ENCODE data around the gene LRRC40. TPM values are rescaled to one million over a fixed set of nuclear protein-coding genes. Genes with fewer than 3 reads are reported as not detected.
"Not testable (repeated sequence)": the region's sequence is repeated elsewhere in the genome, so short reads cannot be mapped to it uniquely, and the experiment has no call there.

LRRC40 gene
- total RNA-seq, 1 donor from 2014 or later, result 22.6 TPM

DNA sequence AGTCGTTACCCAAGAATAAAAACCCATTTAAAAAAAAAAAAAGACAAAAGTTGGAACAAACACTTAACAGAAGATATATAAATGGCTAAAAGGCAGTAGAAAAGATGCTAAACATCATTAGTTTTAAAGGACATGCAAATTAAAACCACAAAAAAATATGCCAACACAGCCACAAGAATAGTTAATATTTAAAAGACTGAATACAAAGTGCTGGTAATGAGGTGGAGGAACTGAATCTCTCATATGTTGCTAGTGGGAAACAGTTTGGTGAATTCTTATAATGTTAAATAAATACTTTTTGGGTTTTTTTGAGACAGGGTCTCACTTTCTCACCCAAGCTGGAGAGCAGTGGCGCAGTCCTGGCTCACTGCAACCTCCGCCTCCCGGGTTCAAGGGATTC lies 10.0 kb downstream of the LRRC40 start:
- Mint-ChIP-seq H3K27ac (no peak overlapping the region), H3K9me3 (peaks cover 5% of the 10 kb centered on the region), H3K27me3 (ENCODE audit: insufficient read depth) (no peaks in the 10 kb centered on the region), H3K36me3 (ENCODE audit: low read depth) (no peaks in the 10 kb centered on the region), H3K4me3 (no peak overlapping the region), H3K4me1 (ENCODE audit: low read depth) (no peaks in the 10 kb centered on the region)
- intact Hi-C loops (cut with micrococcal nuclease), result no loop called here
- no peak for DNase-seq (ENCODE audit: low spot score)

DNA sequence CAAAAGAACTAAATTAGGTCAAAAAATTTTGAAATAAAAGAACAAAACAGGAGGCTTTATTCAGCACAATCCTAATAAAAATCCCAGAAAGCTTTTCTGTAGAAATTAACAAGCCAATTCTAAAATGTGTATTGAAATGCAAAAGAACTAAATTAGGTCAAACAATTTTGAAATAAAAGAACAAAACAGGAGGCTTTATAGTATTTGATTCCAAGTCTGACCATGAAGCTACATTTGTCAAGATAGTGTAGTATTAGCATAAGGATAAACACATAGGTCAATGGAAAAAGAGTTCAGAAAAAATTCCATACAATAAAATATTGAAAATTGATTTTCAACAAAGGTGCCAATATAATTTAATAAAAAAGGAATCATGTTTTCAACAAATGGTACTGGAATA lies 10.8 kb downstream of the LRRC40 start:
- Mint-ChIP-seq H3K36me3 (ENCODE audit: low read depth) (no peaks in the 10 kb centered on the region), H3K27me3 (ENCODE audit: insufficient read depth) (no peaks in the 10 kb centered on the region)
- DNase-seq (ENCODE audit: low spot score), result no peak

DNA sequence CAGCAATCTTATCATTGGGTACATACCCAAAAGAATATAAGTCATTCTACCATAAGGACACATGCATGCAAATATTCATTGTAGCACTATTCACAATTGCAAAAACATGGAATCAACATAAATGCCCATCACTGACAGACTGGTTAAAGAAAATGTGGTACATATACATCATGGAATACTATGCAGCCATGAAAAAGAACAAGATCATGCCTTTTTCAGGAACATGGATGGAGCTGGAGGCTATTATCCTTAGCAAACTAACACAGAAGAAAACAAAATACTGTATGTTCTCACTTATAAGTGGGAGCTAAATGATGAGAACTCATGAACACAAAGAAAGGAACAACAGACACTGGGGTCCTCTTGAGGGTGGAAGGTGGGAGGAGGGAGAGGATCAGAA lies 12.9 kb downstream of the LRRC40 start:
- H3K36me3 Mint-ChIP-seq (ENCODE audit: low read depth); H3K9me3 Mint-ChIP-seq; H3K4me1 Mint-ChIP-seq (ENCODE audit: low read depth); H3K27me3 Mint-ChIP-seq (ENCODE audit: insufficient read depth); DNase-seq (ENCODE audit: low spot score); intact Hi-C loops (cut with micrococcal nuclease); H3K4me3 Mint-ChIP-seq; H3K27ac Mint-ChIP-seq: not testable (repeated sequence)

More for the DNA sequence above, 10.8 kb downstream of the LRRC40 start:
- Mint-ChIP-seq H3K4me1 (ENCODE audit: low read depth) (no peaks in the 10 kb centered on the region), H3K9me3 (peaks cover 5% of the 10 kb centered on the region), H3K27ac (no peak overlapping the region), H3K4me3 (no peak overlapping the region)
- intact Hi-C loops (cut with micrococcal nuclease), result no loop called here

DNA sequence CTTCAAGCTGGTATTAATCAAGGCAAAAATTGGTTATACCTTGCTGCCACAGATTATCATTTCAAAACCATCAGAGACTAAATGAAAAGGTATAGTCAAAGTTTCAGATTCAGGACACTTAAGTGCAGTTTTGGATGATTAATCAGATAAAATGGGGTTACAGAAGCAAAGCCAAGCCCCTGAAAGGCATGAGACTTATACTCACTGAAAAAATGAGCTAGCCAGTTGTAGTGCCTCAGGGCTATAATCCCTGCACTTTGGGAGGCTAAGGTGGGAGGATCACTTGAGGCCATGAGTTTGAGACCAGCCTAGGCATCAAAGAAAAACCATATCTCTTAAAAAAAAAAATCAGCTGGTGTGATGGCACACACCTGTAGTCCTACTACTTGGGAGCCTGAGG lies 15.2 kb downstream of the LRRC40 start:
- Mint-ChIP-seq H3K27ac (no peak overlapping the region), H3K4me1 (ENCODE audit: low read depth) (no peaks in the 10 kb centered on the region), H3K9me3 (peaks cover 5% of the 10 kb centered on the region), H3K4me3 (no peak overlapping the region), H3K27me3 (ENCODE audit: insufficient read depth) (no peaks in the 10 kb centered on the region), H3K36me3 (ENCODE audit: low read depth) (peaks cover 7% of the 10 kb centered on the region)
- intact Hi-C loops (cut with micrococcal nuclease), result no loop called here
- DNase-seq (ENCODE audit: low spot score), result no peak

DNA sequence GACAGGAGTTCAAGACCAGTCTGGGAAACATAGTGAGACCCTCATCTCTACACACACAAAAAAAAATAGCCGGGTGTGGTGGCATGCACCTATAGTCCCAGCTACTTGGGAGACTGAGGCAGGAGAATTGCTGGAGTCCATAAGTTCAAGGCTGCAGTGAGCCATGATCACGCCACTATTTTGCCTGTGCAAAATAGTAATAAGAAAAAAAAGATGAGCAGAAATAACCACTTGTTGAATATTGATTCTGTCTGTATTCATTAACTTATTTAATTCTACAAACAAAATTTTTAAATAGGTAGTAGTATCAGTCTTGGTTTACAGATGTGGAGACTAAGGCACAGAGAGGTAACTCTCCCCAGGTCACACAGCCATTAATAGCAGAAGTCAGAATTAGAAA lies 16.9 kb downstream of the LRRC40 start:
- Mint-ChIP-seq H3K4me3 (no peak overlapping the region), H3K27me3 (ENCODE audit: insufficient read depth) (no peaks in the 10 kb centered on the region), H3K36me3 (ENCODE audit: low read depth) (peaks cover 10% of the 10 kb centered on the region), H3K27ac (no peak overlapping the region), H3K9me3 (peaks cover 5% of the 10 kb centered on the region), H3K4me1 (ENCODE audit: low read depth) (no peaks in the 10 kb centered on the region)
- intact Hi-C loops (cut with micrococcal nuclease), result no loop called here
- DNase-seq (ENCODE audit: low spot score), result no peak

DNA sequence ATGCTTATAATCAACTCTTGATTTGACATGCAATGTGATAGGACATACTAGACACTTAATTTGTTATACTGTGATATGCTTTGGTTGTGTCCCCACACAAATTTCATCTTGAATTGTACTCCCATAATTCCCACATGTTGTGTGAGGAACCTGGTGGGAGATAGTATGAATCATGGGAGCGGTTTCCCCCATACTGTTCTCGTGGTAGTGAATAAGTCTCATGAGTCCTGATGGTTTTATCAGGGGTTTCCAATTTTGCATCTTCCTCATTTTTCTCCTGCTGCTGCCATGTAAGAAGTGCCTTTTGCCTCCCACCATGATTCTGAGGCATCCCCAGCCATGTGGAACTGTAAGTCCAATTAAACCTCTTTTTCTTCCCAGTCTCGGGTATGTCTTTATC lies 20.2 kb downstream of the LRRC40 start:
- intact Hi-C loops (cut with micrococcal nuclease), result loop anchor here (1.0 kb wide), 1 partner anchor 15 kb away; no protein-coding TSS in a partner anchor
- not testable (repeated sequence) for H3K4me1 Mint-ChIP-seq (ENCODE audit: low read depth); H3K27ac Mint-ChIP-seq; DNase-seq (ENCODE audit: low spot score); H3K27me3 Mint-ChIP-seq (ENCODE audit: insufficient read depth); H3K9me3 Mint-ChIP-seq; H3K4me3 Mint-ChIP-seq
- peaks cover 14% of the 10 kb centered on the region for H3K36me3 Mint-ChIP-seq (ENCODE audit: low read depth)

DNA sequence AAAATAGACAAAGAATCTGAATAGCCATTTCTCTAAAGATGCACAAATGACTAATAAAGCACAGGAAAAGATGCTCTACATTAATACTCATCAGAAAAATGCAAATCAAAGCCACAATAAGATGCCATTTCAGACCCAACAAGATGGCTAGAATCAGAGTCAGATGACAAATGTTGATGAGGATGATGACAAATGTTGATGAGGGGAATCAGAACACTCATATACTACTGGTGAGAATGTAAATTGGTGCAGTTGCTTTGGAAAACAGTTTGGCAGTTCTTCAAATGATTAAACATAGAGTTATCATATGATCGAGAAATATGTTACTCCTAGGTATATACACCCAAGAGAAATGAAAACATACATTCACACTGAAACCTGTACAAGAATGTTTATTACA lies 33.9 kb downstream of the LRRC40 start:
- no peaks in the 10 kb centered on the region for H3K27me3 Mint-ChIP-seq (ENCODE audit: insufficient read depth)

DNA sequence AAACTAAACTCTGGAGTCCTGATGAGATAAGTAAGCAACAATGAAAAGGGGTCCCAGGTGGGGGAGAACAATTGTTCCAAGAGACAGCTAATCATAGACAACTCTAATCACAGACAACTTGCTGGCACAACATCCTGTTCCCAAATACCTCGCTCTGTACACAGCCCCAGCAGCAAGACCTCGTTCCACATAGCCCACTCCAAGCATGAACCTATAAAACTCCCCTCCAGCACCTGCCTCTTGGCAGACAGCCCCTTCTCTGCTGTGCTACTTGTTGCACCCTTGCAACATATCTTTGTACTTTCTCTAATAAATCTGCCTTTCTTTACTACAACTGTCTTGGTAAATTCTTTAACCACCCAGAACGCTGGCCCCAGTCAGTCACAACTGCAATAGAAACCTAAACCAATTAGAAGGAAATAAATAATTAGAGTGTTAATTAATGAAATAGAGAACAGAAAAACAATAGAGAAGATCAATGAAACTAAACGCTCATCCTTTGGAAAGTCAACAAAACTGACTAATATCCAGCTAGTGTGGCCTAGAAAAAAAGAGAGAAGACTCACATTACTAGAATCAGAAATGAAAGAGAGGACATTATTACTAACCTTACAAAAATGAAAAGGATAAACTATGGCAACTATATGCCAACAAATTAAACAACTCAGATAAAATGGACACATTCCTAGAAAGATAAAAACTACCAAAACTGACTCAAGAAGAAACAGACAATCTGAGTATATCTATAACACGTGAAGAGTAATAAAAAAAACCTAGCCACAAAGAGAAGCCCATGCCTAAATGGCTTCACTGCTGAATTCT lies 36.1 kb downstream of the LRRC40 start:
- H3K4me3 Mint-ChIP-seq, result no peak overlapping the region
- H3K27me3 Mint-ChIP-seq (ENCODE audit: insufficient read depth), result no peaks in the 10 kb centered on the region
- no peak for DNase-seq (ENCODE audit: low spot score)
- H3K36me3 Mint-ChIP-seq (ENCODE audit: low read depth), result peaks cover 9% of the 10 kb centered on the region
- intact Hi-C loops (cut with micrococcal nuclease), result no loop called here
- H3K9me3 Mint-ChIP-seq, result no peaks in the 10 kb centered on the region
- H3K4me1 Mint-ChIP-seq (ENCODE audit: low read depth), result peaks cover 14% of the 10 kb centered on the region
- H3K27ac Mint-ChIP-seq, result no peak overlapping the region

More for the DNA sequence above, 33.9 kb downstream of the LRRC40 start:
- no peaks in the 10 kb centered on the region for H3K9me3 Mint-ChIP-seq
- intact Hi-C loops (cut with micrococcal nuclease), result no loop called here
- no peak overlapping the region for H3K4me3 Mint-ChIP-seq
- no peak for DNase-seq (ENCODE audit: low spot score)
- no peak overlapping the region for H3K27ac Mint-ChIP-seq
- H3K36me3 Mint-ChIP-seq (ENCODE audit: low read depth), result peaks cover 8% of the 10 kb centered on the region
- H3K4me1 Mint-ChIP-seq (ENCODE audit: low read depth), result peaks cover 14% of the 10 kb centered on the region

DNA sequence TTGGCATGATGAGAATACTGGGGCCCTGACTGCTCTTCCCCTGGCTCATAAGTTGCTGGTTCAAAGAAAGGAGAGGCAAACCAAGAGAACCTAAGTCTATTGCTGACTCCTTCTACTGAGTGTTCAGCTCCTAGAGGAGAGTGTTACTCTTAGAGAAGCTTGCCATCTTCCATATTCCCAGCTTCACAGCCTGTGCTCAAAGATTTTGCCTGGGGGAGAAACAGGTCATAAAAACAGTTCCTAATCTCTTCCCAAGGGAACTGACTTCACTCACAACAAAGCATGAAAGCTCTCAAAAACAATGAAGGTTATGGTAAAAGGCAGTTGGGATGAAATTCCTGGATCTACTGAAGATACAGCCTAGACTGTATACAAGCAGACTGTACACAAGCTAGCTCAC lies 37.1 kb downstream of the LRRC40 start:
- H3K27ac Mint-ChIP-seq, result no peak overlapping the region
- H3K36me3 Mint-ChIP-seq (ENCODE audit: low read depth), result peaks cover 7% of the 10 kb centered on the region
- H3K9me3 Mint-ChIP-seq, result no peaks in the 10 kb centered on the region

DNA sequence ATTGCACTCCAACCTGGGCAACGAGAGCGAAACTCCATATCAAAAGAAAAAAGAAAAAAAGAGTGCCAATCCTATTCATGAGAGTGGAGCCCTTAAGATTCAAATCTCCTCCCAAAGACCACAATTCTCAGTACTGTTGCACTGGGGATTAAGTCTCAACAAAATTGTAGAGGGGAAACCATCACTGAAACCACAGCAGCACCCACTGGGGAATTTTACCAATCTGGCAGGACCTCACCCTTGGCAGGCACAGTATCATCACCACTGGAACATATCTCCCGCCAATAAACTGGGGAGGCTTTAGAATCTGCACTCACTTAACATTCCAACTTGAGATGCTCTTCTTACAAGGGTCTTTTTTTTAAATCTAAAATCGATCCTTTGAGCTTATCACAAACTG lies 41.0 kb downstream of the LRRC40 start:
- no peaks in the 10 kb centered on the region for H3K27me3 Mint-ChIP-seq (ENCODE audit: insufficient read depth)
- H3K4me3 Mint-ChIP-seq, result no peak overlapping the region
- peaks cover 12% of the 10 kb centered on the region for H3K36me3 Mint-ChIP-seq (ENCODE audit: low read depth)
- no peaks in the 10 kb centered on the region for H3K9me3 Mint-ChIP-seq
- intact Hi-C loops (cut with micrococcal nuclease), result no loop called here
- peaks cover 5% of the 10 kb centered on the region for H3K4me1 Mint-ChIP-seq (ENCODE audit: low read depth)
- no peak overlapping the region for H3K27ac Mint-ChIP-seq
- DNase-seq (ENCODE audit: low spot score), result no peak

More for the DNA sequence above, 37.1 kb downstream of the LRRC40 start:
- H3K4me1 Mint-ChIP-seq (ENCODE audit: low read depth), result peaks cover 14% of the 10 kb centered on the region
- H3K4me3 Mint-ChIP-seq, result no peak overlapping the region
- H3K27me3 Mint-ChIP-seq (ENCODE audit: insufficient read depth), result no peaks in the 10 kb centered on the region
- DNase-seq (ENCODE audit: low spot score), result no peak
- intact Hi-C loops (cut with micrococcal nuclease), result no loop called here

DNA sequence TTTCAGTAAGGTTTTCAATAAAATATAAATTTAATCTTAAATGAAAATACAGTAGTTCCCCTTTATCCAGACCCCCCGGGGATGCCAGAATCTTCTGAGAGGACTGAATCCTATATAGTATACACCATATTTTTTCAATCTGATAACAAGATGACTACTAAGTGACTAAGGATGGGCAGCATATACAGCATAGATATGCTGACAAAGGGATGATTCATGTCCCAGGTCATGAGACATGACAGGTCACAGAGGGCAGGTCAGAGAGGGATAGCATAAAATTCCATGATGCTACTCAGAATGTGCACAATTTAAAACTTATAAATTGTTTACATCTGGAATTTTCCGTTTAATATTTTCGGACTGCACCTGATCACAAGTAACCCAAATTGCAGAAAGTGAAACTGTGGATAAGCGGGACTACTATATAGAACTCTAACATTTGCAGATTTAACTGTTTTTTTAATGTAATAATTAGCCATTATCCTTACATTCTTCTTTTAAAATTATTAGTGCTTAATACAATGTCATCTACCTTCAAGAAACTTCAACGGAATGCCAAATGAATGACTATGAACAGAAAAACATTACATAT lies 48.8 kb downstream of the LRRC40 start:
- Mint-ChIP-seq H3K4me1 (ENCODE audit: low read depth) (no peaks in the 10 kb centered on the region), H3K27me3 (ENCODE audit: insufficient read depth) (no peaks in the 10 kb centered on the region), H3K27ac (no peak overlapping the region), H3K36me3 (ENCODE audit: low read depth) (peaks cover 3% of the 10 kb centered on the region), H3K9me3 (no peaks in the 10 kb centered on the region), H3K4me3 (no peak overlapping the region)
- intact Hi-C loops (cut with micrococcal nuclease), result no loop called here
- DNase-seq (ENCODE audit: low spot score), result no peak

DNA sequence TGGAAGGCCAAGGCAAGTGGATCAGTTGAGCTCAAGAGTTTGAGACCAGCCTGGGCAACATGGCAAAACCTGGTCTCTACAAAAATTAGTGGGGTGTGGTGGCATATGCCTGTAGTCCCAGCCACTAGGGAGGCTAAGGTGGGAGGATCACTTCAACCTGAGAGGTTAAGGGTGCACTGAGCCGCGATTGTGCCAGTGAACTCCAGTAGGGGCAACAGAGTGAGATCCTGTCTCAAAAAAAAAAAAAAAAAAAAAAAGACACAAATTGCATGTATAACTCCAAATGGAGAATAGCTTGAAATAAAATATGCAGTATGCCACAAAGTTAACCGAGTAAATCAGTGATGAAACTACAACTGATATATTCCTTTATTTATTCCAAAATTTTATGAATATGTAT lies 51.6 kb downstream of the LRRC40 start:
- Mint-ChIP-seq H3K27me3 (ENCODE audit: insufficient read depth) (no peaks in the 10 kb centered on the region), H3K4me3 (no peak overlapping the region), H3K9me3 (no peaks in the 10 kb centered on the region), H3K27ac (no peak overlapping the region), H3K36me3 (ENCODE audit: low read depth) (peaks cover 4% of the 10 kb centered on the region), H3K4me1 (ENCODE audit: low read depth) (no peaks in the 10 kb centered on the region)
- DNase-seq (ENCODE audit: low spot score), result no peak
- intact Hi-C loops (cut with micrococcal nuclease), result no loop called here

DNA sequence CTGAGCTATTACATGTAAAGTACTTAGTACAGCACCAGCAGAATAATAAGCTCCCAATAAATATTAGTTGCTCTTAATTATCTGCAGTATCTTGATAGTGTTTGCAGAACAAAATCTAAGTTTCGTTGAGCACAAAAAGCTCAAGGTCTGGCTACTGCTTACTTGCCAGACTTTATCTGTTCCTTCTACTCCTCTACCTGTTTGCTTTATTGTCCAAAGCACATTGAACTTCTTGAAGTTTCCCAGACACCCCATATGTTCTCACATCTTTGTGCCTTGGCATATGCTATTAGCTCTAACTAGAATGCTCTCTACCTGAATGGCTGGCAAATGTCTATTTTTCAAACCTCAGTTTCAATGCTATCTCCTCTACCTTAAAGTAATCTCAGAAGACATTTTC lies 54.9 kb downstream of the LRRC40 start:
- intact Hi-C loops (cut with micrococcal nuclease), result no loop called here
- H3K9me3 Mint-ChIP-seq, result no peaks in the 10 kb centered on the region
- DNase-seq (ENCODE audit: low spot score), result no peak
- no peak overlapping the region for H3K27ac Mint-ChIP-seq
- H3K4me1 Mint-ChIP-seq (ENCODE audit: low read depth), result no peaks in the 10 kb centered on the region
- H3K27me3 Mint-ChIP-seq (ENCODE audit: insufficient read depth), result no peaks in the 10 kb centered on the region
- no peak overlapping the region for H3K4me3 Mint-ChIP-seq
- peaks cover 7% of the 10 kb centered on the region for H3K36me3 Mint-ChIP-seq (ENCODE audit: low read depth)
